ENCODE results near the gene GIN1.

GIN1 gene

GRCh38 chr5:103037673-103038455 lies 82.1 kb downstream of the GIN1 start:
- no peak for DNase-seq (ENCODE audit: extremely low read depth in 1 of 2, low read depth in 1 of 2)

DNA sequence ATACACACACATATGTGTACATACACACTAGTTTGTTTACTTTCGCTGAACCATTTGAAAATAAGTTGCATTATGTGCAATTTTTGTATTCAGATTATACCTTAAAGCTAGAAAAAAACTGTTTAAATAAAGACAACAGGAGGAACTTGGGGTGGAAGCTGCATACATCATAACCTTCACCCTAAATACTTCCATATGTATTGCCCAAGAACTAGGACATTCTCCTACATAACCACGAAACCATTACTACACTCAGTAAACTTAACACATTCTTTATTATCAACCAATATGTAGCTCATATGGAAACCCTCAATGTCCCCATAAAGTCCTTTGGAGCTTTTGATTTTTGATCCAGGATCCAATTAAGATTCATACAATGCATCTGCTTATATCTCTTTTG lies 83.3 kb downstream of the GIN1 start:
- no peak for DNase-seq (ENCODE audit: extremely low read depth in 1 of 2, low read depth in 1 of 2)

Data from stimulated activated CD8-positive, alpha-beta memory T cell treated with anti-CD3 and anti-CD28 coated beads, Interleukin-7, amount 100 ng/mL, for 48 hours (primary cell).